COLO668 (cell line): ENCODE results near the gene OR5T2.
"Not testable (repeated sequence)": the region's sequence is repeated elsewhere in the genome, so short reads cannot be mapped to it uniquely, and the experiment has no call there.

ENCODE experiments used
- DNase-seq: peaks from one replicate; lab custom pipeline; 2025; ENCODE audit not compliant: unreplicated experiment; lab: John Stamatoyannopoulos, UW

OR5T2 gene

DNA sequence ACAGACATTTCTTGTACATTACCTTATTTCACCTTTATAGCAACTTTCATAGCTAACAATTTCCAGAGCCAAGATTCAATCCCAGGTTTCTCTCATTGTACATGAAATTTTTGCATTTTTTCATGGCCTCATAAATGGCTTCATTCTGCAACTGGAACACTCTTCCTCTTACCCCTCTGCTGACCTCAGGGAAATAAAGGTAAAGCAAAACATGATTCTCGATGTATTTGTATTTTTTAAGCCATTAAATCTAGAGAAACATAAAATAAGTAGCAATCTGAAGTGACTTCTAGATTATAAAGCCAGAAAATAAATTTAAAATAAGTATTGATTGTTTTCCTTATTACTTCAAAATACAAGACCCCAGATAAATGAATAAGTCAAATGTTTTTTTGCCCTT, at the start of gene OR5T2:
Gene OR5T2, minus strand, starts transcription at position 101 of the 400 bp plus-strand sequence. CDS start 1,193 bp downstream, outside the sequence.
- DNase-seq, result no peak

DNA sequence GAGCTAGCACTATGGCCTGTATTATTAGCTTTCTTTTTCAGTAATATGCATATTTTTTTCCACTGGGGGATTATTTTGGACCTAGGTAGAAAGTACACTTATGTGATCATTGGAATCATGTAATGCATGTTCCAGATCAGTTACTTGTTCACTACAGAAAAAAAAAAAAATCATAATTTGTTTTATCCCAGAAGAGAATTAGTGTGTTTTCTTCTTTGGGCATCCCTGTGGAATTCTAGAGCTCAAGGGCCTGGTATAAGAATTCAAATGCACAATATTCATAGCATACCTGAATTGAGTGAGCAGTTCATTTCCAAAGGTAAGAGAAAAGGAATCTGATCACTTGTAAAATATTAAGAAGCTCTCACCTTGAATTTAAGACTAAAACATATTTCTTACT, 39.8 kb upstream of the OR5T2 start, which contains the start of gene OR5T1:
Gene OR5T1, plus strand, starts transcription at position 301 of the 400 bp plus-strand sequence. CDS start 1,485 bp downstream, outside the sequence.
- no peak for DNase-seq

DNA sequence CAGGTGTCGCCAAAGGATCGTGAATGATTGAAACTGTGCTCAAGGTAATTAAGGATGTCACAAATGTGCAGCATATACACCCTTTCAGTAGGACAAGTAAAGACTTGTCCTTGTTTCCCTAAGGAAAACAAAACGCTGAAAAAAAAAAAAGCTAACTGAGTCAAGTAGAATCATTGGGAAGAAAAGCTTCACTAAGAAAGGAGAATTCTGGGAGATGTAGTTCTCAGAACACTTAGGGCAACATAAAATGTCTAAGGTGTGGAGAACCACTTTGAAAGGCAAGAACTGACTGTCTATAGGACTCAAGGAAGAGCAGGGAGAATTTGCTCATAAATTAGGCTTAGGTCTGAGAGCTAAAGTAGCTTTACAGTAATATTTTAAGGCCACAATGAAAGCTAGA, 37.0 kb upstream of the OR5T2 start:
- no peak for DNase-seq

DNA sequence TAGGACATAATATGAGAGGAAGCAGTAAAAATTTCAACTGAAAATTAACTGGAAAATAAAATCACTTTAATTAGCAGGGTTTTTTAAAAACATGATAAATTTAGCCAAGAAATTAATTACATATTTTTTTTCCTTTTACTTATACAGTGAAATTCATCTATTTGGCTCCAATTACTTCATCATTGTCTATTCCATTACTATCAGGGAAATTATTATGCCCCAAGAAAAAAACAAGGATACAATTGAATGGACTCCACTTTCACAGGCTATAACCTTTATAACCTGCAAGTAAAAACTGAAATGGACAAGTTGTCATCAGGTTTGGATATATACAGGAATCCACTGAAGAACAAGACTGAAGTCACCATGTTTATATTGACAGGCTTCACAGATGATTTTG, 17.9 kb upstream of the OR5T2 start, which contains the start of gene OR5T3:
Gene OR5T3, plus strand, starts transcription at position 301 of the 400 bp plus-strand sequence. Its CDS starts 0 bp downstream, at position 301.
- DNase-seq, result no peak

DNA sequence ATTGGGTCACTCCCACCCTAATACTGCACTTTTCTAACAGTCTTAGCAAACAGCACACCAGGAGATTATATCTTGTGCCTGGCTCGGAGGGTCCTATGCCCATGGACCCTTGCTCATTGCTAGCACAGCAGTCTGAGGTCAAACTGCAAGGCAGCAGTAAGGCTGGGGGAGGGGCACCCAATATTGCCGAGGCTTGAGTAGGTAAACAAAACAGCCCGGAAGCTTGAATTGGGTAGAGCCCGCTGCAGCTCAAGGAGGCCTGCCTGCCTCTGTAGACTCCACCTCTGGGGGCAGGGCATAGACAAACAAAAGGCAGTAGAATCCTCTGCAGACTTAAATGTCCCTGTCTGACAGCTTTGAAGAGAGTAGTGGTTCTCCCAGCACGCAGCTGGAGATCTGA, 14.3 kb downstream of the OR5T2 start:
- not testable (repeated sequence) for DNase-seq

DNA sequence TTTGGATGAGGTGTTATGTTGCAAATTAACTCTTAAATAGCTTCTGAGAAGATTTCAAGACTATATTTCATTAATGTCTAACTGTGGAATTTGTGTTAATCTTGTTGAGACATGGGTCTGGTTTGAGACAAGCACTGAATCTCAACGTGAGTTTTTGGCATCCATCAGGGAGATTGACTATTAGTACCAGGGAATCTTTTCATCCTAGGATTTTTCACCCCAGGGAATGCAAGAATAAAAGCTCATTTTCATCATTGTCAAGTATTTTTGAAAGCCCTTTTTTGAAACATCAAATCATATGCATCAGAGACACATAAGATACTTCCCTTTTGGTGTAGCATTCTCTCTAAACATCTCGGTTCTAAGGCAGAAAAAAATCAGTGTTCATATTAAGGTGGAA, 19.5 kb downstream of the OR5T2 start:
- no peak for DNase-seq

DNA sequence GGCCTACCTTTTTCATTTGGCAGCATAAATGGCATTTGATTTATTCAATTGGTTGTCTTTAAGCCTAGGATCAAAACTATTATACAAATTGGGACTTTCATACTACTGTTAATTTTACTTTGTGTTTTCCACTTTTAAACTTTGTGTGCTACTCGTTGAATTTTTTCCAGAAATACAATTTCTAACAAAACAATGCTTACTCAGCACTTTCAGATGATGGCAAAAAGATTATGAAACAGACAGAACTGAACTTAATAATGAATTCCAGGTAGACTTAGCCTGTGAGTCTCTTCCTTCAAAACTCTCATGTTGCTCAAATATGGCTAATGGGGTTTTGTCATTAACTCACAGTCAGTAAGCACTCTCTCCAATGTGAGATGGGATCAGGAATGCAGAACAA, 26.3 kb downstream of the OR5T2 start:
- no peak for DNase-seq

DNA sequence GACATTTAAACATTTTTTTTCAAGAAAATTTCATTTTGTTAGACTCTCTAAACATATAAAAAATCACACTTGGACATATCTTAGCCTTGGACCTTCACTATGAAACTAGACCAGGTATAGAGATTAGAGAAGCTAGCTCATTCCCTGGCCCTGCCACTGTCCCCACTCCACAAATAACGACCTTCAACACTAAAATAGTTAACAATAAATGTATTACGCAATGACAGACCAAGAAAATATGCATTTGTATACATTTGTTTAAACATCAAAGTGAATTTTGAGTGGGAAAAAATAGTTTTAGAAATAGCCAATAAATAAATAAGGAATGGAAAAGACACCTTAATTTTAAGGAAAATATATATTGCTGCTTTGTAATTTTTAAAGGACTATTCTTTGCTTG, 36.7 kb downstream of the OR5T2 start:
- DNase-seq, result no peak

DNA sequence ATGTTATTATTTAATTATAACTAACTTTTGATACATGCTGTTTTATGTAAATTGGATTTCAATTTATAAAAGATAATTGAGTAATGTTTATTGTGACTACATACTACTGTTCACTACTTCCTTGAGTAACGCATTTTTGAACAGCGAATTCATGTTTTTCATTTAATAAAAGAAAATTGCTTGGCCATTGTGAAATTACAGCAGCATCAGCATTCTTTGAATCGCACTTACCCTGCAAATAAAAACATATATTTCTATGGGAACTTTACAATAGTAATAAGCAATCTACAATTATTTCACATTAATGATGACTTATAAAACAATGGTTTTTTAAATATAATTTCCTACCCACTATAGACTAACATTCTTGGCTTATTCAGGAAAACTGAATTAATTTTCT, 37.4 kb downstream of the OR5T2 start:
- DNase-seq, result no peak

DNA sequence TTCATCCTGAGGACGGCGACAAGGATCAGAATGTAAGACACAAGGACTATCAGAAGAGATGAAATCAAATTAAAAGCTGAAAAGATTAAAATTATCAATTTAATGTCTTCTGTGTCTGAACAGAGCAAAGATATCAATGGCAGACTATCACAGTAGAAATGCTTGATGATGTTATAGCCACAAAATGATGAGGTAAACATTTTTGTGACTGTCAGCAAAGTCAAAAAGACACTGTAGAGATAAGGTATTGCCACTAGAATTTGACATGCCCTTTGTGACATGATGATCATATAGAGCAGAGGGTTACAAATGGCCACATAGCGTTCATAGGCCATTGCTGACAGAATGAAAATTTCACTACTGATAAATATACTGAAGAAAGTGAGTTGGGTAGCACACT, 45.5 kb downstream of the OR5T2 start:
- DNase-seq, result no peak

DNA sequence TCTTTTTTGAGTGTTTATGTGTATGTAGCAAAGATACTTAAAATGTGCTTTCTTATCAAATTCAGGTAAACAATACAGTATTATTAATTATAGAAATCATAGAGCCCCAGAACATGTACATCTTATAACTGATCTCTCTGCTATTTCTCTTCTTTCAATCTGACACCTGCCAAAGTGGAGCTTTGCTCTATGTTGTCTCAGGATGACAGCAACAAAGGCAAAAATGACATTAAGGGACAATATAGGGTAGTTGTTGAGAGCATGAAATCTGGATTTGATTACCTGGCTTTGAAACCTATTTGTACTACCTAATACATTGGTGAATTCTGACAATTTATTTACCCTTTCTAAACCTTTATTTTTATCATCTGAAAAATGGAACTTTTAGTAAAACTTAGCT, 50.6 kb downstream of the OR5T2 start:
- DNase-seq, result no peak
